Activated CD8-positive, alpha-beta memory T cell treated with anti-CD3 and anti-CD28 coated beads for 1 hour (primary cell): Measurements from ENCODE around the gene IRGM.

ENCODE experiments used
- DNase-seq, 2 donors: peaks; one replicate each; pipeline ENCODE4 v3.0.0-alpha.2; 2020; ENCODE audit warnings: low read depth in 1 of 2; ENCODE audit errors: extremely low read depth in 1 of 2

Gene IRGM

GRCh38 chr5:150895431-150896428 is 49.4 kb downstream of the IRGM start:
- DNase-seq = no peak
